Right lobe of liver (tissue), 4 donors: ENCODE data around the gene RASGRP3.

Experiments
- CTCF ChIP-seq, 4 donors: fragments of 200-600 bp in 3 of 4; fragments of 450-650 bp in 1 of 4; IDR thresholded peaks; one replicate each; pipeline versions ENCODE4 v1.5.1 to v1.8.0; 2016 to 2022; ENCODE audit warnings: antibody characterized with exemption in 4 of 4, mild to moderate bottlenecking in 2 of 4
- POLR2A ChIP-seq: fragments of 450-650 bp; IDR thresholded peaks from one replicate; pipeline ENCODE4 v1.6.1; 2017; ENCODE audit warnings: antibody characterized with exemption, mild to moderate bottlenecking
- donor health status: DM: no; HTN: no; CAD: no.
- donor health status: DM: no; HTN: no; CAD: no.
- donor health status: DM: no; HTN: yes; CAD: no.

- no peak for TF ChIP-seq CTCF (IDR thresholded peaks at IDR 0.05)
- no peak for TF ChIP-seq POLR2A
Observed at GRCh38 chr2:33597026-33597425, 120.6 kb downstream of the RASGRP3 start.
